A549 (cell line): ENCODE measurements around the gene CYP4Z1.

Source experiments
- CBX2 ChIP-seq: fragments of 200-600 bp; sonication (generic); IDR thresholded peaks from 2 replicates; pipeline ENCODE4 v1.6.1; 2016; ENCODE audit warnings: low read depth, mild to moderate bottlenecking, borderline replicate concordance
- EHMT2 ChIP-seq: fragments of 200-600 bp; sonication (generic); IDR thresholded peaks from 2 replicates; pipeline ENCODE4 v1.6.1; 2016; ENCODE audit warnings: antibody characterized with exemption, low read depth, mild to moderate bottlenecking, moderate library complexity
- MAFK ChIP-seq: fragments of 450-650 bp; IDR thresholded peaks from 2 replicates; pipeline ENCODE4 v1.6.1; 2014; ENCODE audit not compliant: partially characterized antibody
- TF ChIP-seq, protein P1 (sequence below): fragments of 150-350 bp; IDR thresholded peaks from 2 replicates; pipeline ENCODE4 v1.6.1; 2014; ENCODE audit warnings: low read depth, mild to moderate bottlenecking, low read length
- TF ChIP-seq, protein P2 (sequence below): fragments of >200 bp; sonication (Bioruptor Twin); formaldehyde crosslinking; IDR thresholded peaks from 3 replicates; pipeline ENCODE4 v1.5.1; 2016
- TF ChIP-seq, protein P3 (sequence below): IDR thresholded peaks from 2 replicates; pipeline ENCODE4 v1.6.1; 2012

DNA sequence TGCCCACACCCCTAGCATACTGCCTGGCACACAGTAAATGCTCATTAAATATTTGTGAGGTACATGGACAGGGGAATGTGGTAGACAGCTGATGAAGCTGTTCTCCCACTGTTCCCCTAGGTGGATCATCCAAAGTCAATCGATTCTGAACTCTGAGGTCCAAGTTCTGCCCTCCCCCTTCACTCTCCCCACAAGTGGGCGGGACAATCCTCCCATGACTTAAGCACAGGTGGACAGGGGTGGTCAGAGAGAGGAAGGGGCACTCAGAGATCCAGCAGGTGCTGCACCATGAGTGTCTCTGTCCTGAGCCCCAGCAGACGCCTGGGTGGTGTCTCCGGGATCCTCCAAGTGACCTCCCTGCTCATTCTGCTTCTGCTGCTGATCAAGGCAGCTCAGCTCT, 70.2 kb downstream of the CYP4Z1 start, which contains the start of gene CYP4A22:
- TF ChIP-seq, protein P1, sequence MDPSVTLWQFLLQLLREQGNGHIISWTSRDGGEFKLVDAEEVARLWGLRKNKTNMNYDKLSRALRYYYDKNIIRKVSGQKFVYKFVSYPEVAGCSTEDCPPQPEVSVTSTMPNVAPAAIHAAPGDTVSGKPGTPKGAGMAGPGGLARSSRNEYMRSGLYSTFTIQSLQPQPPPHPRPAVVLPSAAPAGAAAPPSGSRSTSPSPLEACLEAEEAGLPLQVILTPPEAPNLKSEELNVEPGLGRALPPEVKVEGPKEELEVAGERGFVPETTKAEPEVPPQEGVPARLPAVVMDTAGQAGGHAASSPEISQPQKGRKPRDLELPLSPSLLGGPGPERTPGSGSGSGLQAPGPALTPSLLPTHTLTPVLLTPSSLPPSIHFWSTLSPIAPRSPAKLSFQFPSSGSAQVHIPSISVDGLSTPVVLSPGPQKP = no peak
- TF ChIP-seq MAFK (no peak), CBX2 (no peak), EHMT2 (no peak)
- TF ChIP-seq, protein P2, sequence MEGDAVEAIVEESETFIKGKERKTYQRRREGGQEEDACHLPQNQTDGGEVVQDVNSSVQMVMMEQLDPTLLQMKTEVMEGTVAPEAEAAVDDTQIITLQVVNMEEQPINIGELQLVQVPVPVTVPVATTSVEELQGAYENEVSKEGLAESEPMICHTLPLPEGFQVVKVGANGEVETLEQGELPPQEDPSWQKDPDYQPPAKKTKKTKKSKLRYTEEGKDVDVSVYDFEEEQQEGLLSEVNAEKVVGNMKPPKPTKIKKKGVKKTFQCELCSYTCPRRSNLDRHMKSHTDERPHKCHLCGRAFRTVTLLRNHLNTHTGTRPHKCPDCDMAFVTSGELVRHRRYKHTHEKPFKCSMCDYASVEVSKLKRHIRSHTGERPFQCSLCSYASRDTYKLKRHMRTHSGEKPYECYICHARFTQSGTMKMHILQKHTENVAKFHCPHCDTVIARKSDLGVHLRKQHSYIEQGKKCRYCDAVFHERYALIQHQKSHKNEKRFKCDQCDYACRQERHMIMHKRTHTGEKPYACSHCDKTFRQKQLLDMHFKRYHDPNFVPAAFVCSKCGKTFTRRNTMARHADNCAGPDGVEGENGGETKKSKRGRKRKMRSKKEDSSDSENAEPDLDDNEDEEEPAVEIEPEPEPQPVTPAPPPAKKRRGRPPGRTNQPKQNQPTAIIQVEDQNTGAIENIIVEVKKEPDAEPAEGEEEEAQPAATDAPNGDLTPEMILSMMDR = no peak
- TF ChIP-seq, protein P3, sequence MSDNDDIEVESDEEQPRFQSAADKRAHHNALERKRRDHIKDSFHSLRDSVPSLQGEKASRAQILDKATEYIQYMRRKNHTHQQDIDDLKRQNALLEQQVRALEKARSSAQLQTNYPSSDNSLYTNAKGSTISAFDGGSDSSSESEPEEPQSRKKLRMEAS = no peak
